Right atrium auricular region (tissue), 2 donors: ENCODE results near the gene TMEM39B. TPM values are rescaled to one million over a fixed set of nuclear protein-coding genes. Genes with fewer than 3 reads are reported as not detected.

Experiments
- DNase-seq: peaks from one replicate; pipeline ENCODE4 v3.0.0-alpha.2; 2019; ENCODE audit warnings: low spot score
- H3K27ac ChIP-seq, 2 donors: fragments of 200-600 bp; sonication (generic); 1 replicate in 1 of 2; 2 replicates in 1 of 2; pipeline ENCODE4 v1.5.1; 2016 to 2019
- H3K27me3 ChIP-seq, 2 donors: fragments of 200-600 bp; sonication (generic); one replicate each; pipeline versions ENCODE4 v1.5.1 to v1.6.0; 2017 to 2019
- H3K36me3 ChIP-seq: fragments of 200-600 bp; sonication (generic); one replicate; pipeline ENCODE4 v1.5.1; 2016
- H3K4me1 ChIP-seq, 2 donors: fragments of 200-600 bp; sonication (generic); one replicate each; pipeline versions ENCODE4 v1.5.1 to v1.6.0; 2017 to 2019
- H3K4me3 ChIP-seq, 2 donors: fragments of 200-600 bp; sonication (generic); 1 replicate in 1 of 2; 2 replicates in 1 of 2; pipeline ENCODE4 v1.5.1; 2017 to 2019; ENCODE audit warnings: mild to moderate bottlenecking in 1 of 2, moderate library complexity in 1 of 2
- H3K9me3 ChIP-seq, 2 donors: fragments of 200-600 bp; sonication (generic); one replicate each; pipeline ENCODE4 v1.5.1; 2019
- CTCF ChIP-seq, 2 donors: fragments of 200-600 bp; sonication (generic); IDR thresholded peaks; one replicate each; pipeline ENCODE4 v1.5.1; 2019; ENCODE audit warnings: antibody characterized with exemption in 2 of 2
- total RNA-seq, 2 donors: library from RNA; depleted of rRNA; stranded (reverse); fragments of >200 nt; gene quantifications; one replicate each; pipeline ENCODE4 v1.1.0, GENCODE V29; 2016

The TMEM39B gene
- total RNA-seq, result 1 to 10 TPM; 3.2 to 5.0 TPM

GRCh38 chr1:32072622-32073298, at the start of gene TMEM39B:
Gene TMEM39B (plus strand): TSS chr1:32072939. CDS start chr1:32073048, 109 bp downstream.
- H3K4me1 ChIP-seq, result peaks cover 0 to 23% of the 10 kb centered on the region in 2 donors
- TF ChIP-seq CTCF (IDR thresholded peaks at IDR 0.05), result peak in 1 of 2 donors; percentile 19
- peak within 1 kb of the TSS; percentile 91 to 95 for H3K27ac ChIP-seq

GRCh38 chr1:32023351-32023750, 49.4 kb upstream of the TMEM39B start:
- peaks cover 0 to 61% of the 10 kb centered on the region in 2 donors for H3K4me1 ChIP-seq
- no peaks in the 10 kb centered on the region for H3K27me3 ChIP-seq
- TF ChIP-seq CTCF (IDR thresholded peaks at IDR 0.05), result no peak
- DNase-seq, result no peak
- no peaks in the 10 kb centered on the region for H3K9me3 ChIP-seq
- H3K36me3 ChIP-seq, result peaks cover 5% of the 10 kb centered on the region
- H3K27ac ChIP-seq, result no peak overlapping the region
- no peak overlapping the region for H3K4me3 ChIP-seq

More at GRCh38 chr1:32072622-32073298, at the start of gene TMEM39B:
- Histone ChIP-seq H3K4me3 (peak within 1 kb of the TSS; percentile 74 to 77), H3K9me3 (no peaks in the 10 kb centered on the region), H3K36me3 (peaks cover 23% of the 10 kb centered on the region), H3K27me3 (no peaks in the 10 kb centered on the region)
- peak; percentile 96 for DNase-seq

- Histone ChIP-seq H3K27me3 (no peaks in the 10 kb centered on the region), H3K4me3 (no peak overlapping the region), H3K9me3 (no peaks in the 10 kb centered on the region), H3K36me3 (peaks cover 9% of the 10 kb centered on the region), H3K27ac (no peak overlapping the region), H3K4me1 (peaks cover 0 to 39% of the 10 kb centered on the region in 2 donors)
- DNase-seq, result no peak
- TF ChIP-seq CTCF (IDR thresholded peaks at IDR 0.05), result no peak
These were observed 47.2 kb upstream of the TMEM39B start for GRCh38 chr1:32025515-32025914.

GRCh38 chr1:32028746-32029145, 44.0 kb upstream of the TMEM39B start:
- Histone ChIP-seq H3K4me1 (peaks cover 0 to 10% of the 10 kb centered on the region in 2 donors), H3K9me3 (no peaks in the 10 kb centered on the region), H3K4me3 (no peak overlapping the region), H3K27ac (no peak overlapping the region), H3K27me3 (no peaks in the 10 kb centered on the region), H3K36me3 (peaks cover 33% of the 10 kb centered on the region)
- no peak for TF ChIP-seq CTCF (IDR thresholded peaks at IDR 0.05)
- DNase-seq, result no peak

GRCh38 chr1:32031578-32032274, 41.0 kb upstream of the TMEM39B start:
- Histone ChIP-seq H3K36me3 (peaks cover 53% of the 10 kb centered on the region), H3K4me1 (peaks cover 0 to 9% of the 10 kb centered on the region in 2 donors), H3K27me3 (no peaks in the 10 kb centered on the region), H3K9me3 (no peaks in the 10 kb centered on the region), H3K4me3 (no peak overlapping the region), H3K27ac (no peak overlapping the region)
- DNase-seq, result no peak
- TF ChIP-seq CTCF (IDR thresholded peaks at IDR 0.05), result no peak
